CD4-positive, alpha-beta T cell treated with Interleukin-2 at 100 ng/mL for 4 hours (primary cell): ENCODE data around the gene CD109.
"Not testable (repeated sequence)": the region's sequence is repeated elsewhere in the genome, so short reads cannot be mapped to it uniquely, and the experiment has no call there.

Experiments used
- DNase-seq: peaks from one replicate; pipeline ENCODE4 v3.0.0-alpha.2; 2020; ENCODE audit warnings: low spot score

The CD109 gene

DNA sequence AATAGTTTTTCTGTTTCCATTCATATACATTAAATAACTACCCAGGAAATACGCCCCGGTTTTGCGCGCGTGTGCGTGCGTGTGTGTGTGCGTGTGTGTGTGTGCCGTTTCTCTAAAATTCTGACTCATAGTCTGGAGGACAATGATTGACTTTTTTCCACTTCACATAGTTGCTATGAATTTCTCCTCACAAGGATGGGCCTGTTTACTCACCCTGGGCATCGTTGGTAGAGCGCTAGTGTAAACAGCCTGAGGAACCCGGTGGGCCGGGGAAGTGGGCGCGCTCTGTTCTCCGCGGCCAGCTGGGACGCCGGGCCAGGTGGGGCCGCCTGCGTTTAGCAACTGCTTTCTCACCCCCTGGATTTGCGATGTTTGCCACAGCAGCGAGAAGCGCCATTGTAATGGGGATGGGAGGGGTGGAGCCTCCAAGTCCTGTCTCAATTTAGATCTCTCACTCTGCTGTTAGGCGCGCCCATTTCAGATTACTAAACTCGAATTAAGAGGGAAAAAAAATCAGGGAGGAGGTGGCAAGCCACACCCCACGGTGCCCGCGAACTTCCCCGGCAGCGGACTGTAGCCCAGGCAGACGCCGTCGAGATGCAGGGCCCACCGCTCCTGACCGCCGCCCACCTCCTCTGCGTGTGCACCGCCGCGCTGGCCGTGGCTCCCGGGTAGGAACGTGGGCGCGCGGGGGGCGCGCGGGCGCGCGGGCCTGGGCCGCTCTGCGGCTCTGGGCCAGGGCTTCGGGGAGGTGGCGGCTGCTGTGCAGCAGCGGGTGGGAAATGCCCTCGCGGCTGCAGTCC, at the start of gene CD109:
CD109 (plus strand) TSS at position 585 of the 803 bp plus-strand sequence; CDS start at position 598, 13 bp downstream.
- DNase-seq: peak; percentile 64

DNA sequence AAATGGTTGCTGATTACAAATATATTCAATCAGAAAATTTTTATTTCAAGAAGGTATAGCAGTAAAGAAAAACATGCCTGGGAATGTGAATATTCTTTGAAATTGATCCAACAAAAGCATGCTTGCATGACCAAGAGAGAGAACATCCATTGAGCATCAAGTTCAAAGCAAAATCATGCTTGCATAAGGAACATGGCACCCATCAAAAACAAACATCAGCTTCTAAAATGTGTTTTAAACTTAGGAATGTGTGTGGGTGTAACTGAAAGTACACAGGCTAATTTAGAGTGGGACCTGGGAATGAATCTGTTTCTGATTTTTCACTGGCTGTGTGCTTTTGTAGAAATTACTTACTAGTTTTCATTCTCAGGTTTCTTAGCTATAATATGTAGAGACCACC, 47.8 kb upstream of the CD109 start:
- DNase-seq: no peak

DNA sequence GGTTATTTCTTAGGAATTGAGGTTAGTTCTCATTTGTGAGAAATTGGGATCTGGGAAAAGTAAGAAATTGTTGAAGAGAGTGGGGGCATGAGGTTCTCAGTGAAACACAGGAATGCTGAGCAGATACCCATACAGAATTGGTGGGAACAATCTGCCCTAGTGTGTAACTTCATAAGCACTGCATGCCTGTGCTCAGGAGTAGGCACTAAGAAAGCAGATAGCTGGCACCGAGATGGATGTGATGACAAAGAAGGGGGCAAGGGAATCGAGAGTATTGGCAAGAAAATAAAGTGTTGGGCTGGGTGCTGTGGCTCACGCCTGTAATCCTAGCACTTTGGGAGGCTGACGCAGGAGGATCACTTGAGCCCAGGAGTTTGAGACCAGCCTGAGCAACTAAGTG, 46.2 kb upstream of the CD109 start:
- no peak for DNase-seq

DNA sequence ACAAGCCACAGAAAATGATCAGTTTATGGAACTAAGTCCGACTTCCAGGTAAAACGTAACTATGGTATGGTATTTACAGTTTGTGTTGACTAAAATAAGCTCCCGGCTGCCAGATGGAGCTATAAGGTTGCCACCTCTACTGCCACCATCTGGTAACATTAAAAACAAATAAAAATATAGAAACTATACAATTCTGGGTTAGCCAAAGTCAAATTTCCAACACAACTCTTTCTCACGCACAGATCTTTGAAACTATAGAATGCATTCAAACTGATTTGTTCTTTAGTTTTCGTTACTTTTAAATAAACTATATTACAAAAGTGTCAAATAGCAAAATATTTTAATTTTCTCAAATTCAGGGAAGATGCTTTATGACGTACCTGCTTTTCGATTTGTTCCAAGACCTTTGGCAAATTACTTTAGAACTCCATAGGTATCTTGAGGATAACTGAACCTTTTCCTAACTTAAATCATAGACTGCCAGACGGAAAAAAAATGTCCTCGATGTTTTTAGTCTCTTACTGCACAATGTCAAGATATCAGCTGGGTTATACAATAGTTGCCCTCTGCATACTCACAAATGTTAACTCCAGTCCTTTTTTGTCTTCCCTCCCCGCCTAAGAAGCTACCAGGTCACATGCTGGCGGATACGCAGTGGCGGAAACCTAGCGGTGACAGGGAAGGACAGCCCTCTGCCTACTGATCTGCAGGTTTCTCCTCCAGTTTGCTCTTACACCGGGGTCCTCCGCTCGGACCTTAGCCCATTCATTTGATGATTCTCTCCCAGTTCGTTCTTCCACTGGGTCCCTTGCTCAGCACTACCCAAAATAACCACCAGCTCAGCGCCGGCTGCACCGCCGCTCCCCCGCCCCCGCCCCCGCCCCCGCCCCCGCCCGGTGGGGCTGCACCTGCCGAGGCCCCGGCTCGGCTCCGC, 43.1 kb upstream of the CD109 start:
- DNase-seq: peak; percentile 71

GRCh38 chr6:73653571-73654424, 42.2 kb upstream of the CD109 start, which contains the start of gene SLC17A5:
Gene SLC17A5, minus strand, starts transcription at chr6:73653992. Its CDS starts 106 bp downstream, at chr6:73653886.
- DNase-seq: peak; percentile 91

GRCh38 chr6:73655341-73655917, 40.6 kb upstream of the CD109 start:
- DNase-seq: no peak

GRCh38 chr6:73656531-73657145, 39.4 kb upstream of the CD109 start:
- no peak for DNase-seq

DNA sequence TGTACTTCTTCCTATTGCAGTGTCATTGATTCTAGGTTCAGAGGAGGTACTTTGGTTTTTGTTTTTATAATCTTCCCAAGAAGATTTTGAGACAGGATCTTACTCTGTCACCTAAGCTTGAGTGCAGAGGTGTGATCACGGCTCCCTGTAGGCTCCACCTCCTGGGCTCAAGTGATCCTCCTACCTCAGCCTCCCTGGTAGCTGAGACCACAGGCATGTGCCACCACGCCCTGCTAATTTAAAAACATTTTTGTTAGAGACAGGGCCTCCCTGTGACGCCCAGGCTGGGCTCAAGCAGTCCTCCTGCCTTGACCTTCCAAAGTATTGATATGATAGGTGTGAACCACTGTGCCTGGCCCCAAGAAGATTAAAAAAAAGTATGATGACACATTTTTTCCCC, 38.8 kb upstream of the CD109 start:
- peak; percentile 32 for DNase-seq

DNA sequence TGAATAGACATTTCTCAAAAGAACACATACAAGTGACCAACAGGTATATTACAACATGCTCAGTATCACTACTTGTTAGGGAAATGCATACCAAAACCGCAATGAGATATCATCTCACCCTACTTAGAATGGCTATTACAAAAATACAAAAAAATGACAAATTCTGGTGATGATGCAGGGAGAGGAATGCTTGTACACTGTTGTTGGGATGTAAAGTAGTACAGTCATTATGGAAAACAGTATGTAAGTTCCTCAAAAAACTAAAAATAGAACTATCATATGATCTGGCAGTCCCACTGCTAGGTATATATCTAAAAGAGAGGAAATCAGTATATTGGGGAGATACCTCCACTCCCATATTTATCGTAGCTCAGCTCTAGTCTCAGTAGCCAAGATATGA, 31.3 kb upstream of the CD109 start:
- DNase-seq: no peak

GRCh38 chr6:73665686-73666319, 30.2 kb upstream of the CD109 start:
- DNase-seq: no peak

- no peak for DNase-seq
Observed at GRCh38 chr6:73666393-73666792, 29.6 kb upstream of the CD109 start.

GRCh38 chr6:73667798-73668197, 28.2 kb upstream of the CD109 start:
- DNase-seq: no peak

- DNase-seq: no peak
Observed at GRCh38 chr6:73669005-73669404, 27.0 kb upstream of the CD109 start.

DNA sequence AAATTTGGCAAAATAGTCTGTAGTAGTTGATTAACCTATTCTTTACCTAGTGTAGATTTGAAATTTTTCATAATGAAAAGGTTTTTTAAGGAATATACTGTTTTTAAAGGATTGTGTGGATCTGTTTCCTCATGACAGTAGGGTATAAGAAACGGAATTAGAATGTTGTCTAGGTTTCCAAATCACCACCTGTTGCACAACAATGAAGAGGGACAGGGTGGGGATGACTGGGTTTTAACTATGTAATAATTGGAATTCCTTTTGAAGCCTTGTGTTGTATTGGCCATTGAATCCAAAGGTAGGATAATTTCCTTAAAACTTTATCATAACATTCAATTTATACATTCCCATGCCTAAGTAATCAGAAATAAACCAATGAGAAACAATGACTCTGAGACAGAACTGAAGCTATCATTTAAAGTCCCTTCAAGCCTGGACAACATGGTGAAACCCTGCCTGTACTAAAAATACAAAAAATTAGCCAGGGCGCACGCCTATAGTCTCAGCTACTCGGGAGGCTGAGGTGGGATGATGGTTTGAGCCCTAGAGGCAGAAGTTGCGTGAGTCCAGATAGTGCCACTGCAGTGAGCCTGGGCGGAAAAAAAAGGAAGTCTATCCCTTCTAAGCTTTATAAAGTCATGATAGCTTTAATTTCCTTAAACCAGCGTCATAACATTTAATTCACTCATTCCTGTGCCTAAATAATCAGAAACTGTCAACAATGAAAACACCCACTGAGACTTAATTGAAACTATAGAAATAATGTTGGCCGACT, 23.9 kb upstream of the CD109 start:
- DNase-seq: no peak

DNA sequence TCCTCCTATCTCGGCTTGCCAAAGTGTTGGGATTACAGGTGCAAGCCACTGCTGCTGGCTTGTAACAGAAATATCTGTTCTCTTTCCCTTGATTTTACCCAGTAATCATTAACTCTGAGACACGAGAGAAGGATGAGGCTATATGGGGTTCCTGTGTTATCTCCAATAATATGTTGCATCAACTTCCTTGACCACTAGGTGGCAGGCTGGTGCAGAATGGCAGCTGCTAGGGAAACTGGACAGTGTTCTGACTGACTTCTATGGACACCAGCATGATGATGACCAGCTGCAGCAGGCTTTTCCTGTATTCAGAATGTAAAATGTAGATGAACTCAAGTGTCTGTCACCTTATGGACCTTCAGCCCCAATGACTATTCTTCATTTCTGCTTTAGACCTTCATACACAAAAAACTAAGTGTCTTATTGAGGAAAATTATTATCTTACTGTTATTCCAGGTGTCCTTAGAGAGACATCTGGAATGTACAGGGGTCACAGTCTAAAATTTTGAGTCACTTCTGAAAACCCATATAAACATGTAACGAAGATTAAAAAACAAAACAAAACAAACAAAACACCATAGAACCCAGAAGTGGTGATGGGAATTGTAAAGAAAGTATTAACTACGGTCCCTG, 20.4 kb upstream of the CD109 start:
- peak; percentile 78 for DNase-seq

DNA sequence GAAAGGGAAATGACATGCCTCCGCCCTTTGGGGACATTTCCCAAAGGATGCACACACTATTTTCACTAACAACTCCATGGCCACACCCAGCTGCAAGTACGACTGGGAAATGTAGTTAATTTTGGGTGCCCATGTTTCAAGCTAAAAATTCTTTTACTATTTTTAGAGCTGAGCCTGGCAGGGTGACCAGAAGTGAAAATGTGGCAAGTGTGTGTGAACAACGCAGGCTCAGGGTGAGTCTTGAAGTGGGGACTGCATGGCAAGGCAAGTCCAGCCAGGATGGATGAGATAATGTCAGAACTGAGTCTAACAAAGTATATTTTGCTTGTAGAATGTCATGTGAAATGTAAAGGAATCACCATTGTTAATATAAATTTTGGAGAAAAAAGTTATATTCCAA, 17.0 kb upstream of the CD109 start:
- no peak for DNase-seq

DNA sequence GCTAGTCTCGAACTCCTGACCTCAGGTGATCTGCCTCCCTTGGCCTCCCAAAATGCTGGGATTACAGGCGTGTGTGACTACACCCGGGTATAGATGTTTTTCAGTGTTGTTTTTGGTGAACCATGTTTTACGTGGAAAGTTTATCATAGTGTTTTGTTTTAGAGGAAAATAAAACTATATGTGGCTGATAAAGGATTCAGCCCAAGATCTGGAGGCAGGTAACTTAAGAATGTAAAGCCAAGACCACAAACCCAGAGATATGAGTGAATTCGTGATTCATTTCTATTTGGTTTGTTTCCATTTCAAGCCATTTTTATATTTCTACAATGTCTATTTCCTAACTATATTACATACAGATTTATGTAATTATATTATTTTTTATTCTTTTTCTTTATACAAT, 16.2 kb upstream of the CD109 start:
- not testable (repeated sequence) for DNase-seq

- DNase-seq: no peak
Observed at GRCh38 chr6:73680289-73680918, 15.6 kb upstream of the CD109 start.

GRCh38 chr6:73683574-73683973, 12.4 kb upstream of the CD109 start:
- not testable (repeated sequence) for DNase-seq
